NCI-H524 treated with DMSO at 0.1 percent for 48 hours (cell line): ENCODE measurements around the gene ECSCR.
"Not testable (repeated sequence)": the region's sequence is repeated elsewhere in the genome, so short reads cannot be mapped to it uniquely, and the experiment has no call there.

Experiments used
- DNase-seq: peaks from one replicate; lab custom pipeline; 2025; lab: John Stamatoyannopoulos, UW

ECSCR gene

DNA sequence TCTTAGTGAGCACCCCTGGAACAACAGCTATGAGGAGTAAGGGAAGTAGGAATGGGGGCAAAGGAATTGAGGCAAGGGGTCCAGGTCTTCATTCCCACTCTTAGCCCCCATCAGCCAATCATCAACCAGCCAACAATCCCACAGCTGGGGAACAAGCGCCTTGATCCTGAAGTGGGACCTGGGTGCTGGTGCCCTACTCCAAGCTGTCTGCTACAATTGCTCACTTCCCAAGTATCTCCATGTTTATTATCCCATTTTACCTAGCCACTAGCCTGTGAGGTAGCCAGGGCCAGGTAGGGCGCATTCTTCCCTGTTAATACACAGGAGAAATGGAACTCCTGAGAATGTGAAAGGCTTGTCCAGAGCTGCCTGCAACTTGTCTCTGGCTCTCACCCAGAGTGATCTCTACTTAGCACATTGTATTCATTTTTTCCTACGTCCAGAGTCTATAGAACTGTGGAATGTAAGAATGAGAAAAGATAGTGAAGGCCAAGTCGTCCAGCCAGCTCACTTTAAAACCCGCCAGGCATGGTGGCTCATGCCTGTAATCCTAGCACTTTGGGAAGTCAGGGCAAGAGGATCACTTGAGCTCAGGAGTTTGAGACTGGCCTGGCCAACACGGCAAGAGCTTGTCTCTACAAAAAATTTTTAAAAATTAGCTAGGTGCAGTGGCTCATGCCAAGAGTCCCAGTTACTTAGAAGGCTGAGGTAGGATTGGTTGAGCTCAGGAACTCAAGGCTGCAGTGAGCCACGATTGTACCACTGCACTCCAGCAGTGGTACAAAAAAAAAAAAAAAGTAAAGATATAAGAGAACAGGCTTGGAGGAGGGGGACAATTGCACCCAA, 17.0 kb downstream of the ECSCR start:
- no peak for DNase-seq

DNA sequence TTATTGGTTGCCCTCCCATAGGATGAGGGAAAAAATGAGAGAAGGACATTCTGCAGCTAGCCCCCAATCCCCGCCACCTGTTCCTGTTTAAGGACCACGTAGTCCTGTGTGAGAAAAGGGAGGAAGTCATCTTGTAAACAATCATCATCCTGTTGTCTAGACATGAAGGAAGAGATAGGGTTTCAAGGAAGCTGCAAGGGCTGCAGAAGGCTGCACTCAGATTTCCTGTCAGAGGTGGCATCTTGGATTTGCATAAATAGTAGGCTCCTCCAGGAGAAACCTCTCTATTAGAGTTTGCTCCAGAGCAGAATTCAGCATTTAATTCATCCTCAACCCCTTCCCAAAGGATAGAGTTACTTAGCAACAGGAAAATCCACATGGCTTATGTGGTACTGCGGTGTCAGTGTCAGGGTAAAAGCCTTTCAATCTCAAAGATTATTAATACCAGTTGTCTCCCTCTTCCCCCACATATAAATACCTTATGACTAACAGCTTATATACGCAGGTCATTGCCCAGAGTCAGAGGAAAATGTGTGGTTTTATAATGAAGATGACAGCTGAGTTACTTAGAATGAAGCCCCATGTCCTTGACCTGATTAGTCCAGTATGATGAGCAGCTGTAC, 18.6 kb downstream of the ECSCR start:
- DNase-seq = peak; percentile 32

DNA sequence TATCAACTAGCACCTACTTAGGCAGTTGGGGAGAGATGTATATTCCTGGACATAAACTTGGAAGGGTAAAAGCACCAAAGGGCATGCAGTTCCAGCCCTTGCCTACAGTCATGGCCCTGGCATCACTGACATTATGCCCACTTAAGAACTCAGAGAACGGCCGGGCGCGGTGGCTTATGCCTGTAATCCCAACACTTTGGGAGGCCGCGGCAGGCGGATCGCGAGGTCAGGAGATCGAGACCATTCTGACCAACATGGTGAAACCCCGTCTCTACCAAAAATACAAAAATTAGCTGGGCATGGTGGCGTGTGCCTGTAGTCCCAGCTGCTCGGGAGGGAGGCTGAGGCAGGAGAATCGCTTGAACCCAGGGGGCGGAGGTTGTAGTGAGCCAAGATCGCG, 22.1 kb downstream of the ECSCR start:
- DNase-seq = not testable (repeated sequence)

DNA sequence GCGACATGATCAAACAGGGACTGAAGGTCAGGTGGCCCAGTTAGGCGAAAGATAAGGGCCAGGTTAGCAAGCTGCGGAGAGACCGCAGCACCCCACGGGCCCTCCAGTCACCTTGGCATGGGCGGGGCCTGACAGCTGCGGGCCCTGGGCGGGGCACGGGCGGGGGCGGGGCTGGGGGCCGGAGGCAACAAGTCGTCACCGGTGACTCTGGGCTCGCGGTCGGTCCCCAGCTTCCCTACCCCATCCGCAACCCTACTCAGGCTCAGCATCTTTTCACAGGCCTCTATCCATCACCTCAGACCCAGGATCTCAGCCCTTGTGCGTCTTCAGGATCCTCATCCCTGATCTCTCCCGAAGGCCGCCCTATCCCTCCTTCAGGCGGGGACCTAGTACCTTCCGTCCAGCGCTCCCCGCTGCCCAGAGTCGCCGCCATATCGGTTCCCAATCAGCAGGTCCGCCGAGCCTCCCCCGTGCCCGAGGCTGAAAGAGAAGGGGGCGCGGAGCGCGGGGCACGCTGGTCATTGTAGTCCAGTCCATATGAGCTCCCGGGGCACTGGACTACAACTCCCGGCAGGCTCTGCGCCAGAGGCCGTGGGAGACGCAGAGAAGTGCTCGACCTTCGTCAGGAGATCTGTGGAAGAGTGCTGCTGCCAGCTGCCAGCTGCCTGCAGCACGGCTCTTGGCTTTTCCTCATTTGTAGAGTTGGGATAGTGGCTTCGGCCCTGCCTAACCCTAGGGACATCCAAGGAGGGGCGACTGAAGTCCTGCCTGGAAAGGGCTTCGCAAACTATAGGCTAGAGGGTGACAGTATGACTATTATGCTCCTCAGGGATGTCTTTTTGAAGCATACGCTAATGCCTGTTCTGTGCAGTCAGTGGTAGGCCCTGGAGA, 23.3 kb downstream of the ECSCR start, which contains the start of gene DNAJC18:
Gene DNAJC18, minus strand, starts transcription at position 513 of the 891 bp plus-strand sequence. Its CDS starts 80 bp downstream, at position 433.
- peak; percentile 87 for DNase-seq

DNA sequence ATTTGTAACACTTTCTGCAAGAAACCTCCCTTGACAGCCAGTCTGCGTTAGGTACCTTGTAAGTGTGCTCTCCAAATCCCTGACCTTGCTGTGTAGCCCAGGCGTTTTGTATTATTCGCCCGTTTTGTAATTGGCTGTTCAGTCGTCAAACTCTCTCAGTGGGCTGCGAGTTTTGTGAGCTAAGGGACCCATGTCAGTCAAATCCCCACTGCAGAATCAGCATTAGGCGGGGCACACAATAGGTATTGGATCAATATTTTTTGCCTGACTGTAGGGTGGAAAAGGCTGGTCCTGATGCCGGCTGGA, 23.9 kb downstream of the ECSCR start:
- DNase-seq = no peak

DNA sequence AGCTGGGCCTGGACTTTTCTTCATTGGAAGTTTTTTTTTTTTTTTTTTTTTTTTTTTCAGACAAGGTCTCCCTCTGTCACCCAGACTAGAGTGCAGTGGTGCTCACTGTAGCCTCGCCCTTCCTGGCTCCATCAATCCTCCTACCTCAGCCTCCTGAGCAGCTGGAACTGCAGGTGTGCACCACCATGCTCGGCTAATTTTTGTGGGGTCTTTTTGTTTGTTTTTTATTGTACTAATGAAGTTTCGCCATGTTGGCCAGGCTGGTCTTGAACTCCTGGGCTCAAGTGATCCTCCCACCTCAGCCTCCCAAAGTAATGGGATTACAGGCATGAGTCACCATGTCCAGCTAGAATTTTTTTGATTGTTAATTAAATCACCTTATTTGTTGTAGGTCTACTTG, 26.9 kb downstream of the ECSCR start:
- no peak for DNase-seq

DNA sequence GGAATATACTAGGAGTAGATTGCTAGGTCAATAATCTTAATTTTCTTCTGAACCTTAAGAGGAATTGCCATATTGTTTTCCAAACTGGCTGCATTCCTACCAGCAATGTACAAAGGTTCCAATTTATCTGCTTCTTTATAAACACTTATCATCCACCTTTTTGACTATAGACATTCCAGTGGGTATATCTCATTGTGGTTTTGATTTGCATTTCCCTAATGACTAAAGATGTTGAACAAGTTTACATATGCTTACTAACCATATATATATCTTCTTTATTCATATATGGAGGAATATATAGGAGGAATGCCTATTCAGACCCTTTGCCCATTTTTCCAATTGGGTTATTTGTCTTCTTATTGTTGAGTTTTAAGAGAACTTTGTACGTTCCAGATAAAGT, 30.8 kb downstream of the ECSCR start:
- no peak for DNase-seq

DNA sequence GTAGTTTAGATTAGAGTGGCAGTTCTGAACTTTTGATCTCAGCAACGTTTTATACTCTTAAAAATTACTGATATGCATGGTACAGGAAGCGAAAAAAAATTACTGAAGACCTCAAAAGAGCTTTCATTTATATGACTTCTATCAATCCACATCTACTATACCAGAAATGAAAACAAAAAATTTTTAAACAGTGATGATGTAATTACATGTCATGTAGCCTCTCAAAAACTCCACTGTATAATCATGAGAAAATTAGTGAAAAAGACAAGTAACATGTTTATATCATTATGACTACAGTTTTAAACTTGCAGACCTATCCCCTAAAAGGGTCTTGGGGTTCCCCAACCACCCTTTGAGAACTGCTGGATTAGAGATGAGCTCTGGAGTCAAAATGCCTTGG, 32.5 kb downstream of the ECSCR start:
- no peak for DNase-seq

DNA sequence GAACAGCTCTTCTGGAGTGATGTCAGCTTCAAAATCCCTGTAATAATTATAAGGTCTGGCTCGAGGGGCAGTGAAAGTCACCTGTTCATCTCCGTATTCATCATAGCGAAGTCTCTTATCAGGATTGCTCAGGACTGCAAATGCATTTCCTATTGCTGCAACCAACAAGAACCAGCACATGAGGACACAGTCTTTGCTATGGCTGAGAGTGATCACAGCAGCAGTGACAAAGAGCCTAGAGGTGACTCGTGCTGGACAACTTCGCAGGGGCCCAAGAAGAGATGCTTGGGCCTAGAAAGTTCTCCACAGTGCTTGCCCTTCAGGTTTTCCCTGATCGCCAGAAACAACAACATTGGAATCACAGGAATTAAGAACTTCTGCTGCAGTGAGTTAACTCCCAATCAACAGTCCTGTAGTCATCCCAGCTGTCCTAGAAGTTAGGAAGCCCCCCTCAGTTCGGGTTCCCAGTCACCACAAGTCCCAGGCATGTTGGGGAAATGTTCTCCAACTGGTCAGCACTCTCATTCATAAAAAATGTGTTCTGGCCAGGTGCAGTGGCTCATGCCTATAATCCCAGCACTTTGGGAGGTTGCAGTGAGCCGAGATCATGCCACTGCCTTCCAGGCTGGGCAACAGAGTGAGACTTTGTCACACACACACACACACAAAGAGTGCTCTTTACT, 36.2 kb downstream of the ECSCR start:
- DNase-seq = no peak

DNA sequence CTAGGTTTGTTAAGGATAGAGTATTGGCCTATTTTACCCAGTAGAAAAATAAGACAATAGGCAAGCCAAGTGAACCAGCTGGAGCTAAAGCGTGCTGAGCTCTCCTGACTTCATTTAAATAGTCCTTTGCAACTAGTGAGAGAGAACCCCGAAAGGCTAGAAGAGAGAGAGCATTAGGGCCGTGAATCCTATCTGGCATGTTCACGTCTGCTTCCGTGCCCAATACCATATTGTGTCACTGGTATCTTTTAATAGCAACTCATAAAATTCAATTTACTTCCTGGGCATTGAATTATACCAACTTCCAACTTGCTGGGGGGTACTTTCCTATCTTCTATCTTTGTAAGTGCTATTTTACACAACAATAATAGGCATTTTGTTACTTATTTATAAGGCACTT, 37.0 kb downstream of the ECSCR start:
- no peak for DNase-seq

DNA sequence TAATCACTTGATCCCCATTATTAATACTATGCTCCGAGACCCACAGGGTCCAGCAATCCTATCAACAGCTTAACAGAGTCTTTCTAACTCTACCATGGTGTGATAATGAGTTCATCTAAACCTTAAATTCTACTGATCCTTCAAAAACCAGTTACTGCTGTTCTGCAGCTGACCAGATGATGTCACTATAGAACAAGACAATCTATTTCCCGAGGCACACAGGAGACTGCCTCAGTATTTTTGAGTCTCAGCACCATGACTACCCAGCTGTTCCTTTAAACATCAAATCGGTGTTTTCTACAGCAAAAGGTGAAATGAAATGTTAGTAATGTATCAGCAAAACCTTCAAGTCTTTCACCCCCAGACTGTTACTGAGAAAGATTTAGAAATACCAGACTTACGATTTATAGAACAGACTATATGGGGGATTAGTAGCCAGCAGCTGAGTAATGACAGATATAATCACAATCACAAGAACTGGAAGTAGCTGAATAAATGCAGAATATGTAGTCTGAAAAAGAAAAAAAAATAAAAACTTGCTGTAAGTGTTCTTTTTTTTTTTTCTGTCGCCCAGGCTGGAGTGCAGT, 40.1 kb downstream of the ECSCR start:
- peak; percentile 7 for DNase-seq

DNA sequence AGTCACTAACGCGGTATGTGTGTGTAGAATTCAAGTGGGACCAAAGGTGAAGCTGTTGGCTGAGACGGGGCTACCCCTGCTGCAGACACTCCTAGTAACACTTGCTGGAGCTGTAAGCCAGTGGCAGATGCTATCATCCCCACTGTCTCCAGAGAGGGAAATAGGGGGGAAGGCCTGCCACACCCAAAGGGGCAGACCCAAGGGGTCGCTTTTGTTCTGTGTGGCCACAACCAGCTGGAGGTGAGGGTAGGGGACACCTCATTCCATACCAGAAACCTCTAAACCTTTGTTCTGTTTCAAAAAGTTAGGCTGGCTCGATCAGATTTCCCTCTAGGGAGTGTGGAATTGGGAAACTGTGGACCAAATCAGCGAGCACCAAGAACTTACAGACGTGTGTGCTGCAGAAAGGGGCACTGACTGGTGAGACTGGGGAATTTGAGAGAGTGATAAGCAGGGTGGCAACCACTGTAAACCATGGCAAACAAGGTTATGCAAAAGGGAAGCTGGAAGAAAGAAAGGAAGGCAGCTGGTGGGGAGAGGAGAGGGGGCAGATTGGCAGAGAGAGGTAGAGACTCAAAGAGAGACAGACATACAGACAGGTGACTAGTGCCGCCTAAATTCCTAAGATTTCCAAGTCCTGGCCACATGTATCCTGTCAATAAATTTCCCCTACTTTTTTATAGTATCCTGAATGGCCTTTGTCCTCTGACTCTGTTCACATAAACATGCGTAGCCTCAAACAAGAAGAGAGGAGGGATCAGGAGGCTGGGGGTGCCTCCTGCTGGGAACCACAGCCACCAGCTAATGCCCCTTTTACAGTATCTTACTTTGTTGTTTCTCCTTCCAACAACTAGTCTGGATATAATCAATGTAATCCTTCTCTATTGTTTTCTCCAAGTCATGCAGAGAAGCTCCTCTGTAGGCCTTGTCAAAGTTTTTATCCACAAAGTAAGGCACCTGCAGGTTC, 43.0 kb downstream of the ECSCR start:
- no peak for DNase-seq

DNA sequence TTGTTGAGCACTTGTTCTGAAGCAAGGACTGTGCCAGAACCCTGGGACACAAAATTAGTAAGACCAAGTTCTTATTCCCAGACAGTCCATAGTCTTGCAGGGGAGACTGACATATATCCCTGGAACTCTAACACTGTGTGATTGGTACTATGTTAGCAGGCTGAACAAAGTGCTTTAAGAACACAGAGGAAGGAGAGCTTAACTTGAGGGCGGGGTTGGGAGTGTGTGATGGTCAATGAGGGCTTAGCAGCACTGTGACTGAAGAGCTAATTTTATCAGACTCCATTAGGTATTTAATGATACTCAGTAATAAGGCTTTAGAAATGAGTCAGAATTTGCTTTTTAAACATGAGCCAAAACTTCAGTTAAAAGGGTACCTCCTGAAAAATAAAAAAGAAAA, 43.8 kb downstream of the ECSCR start:
- DNase-seq = no peak

DNA sequence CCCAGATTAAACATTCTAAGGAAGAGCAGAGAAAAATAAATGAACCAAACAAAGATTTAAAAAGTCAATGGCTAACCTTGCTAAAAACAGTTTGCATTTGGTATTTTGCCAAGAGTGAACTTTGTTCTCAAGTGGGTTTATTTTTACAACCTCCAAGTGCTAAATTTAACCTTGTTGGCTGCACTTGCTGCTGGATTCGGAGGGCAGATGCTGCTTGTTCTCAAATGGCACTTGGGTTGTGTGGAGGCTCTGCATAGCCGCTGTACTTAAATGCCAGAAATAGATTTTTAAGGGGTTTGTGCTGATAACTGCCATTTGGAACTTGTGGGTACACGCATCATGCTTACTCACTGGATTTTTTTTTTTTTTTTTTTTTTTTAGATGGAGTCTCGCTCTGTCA, 45.3 kb downstream of the ECSCR start:
- no peak for DNase-seq

DNA sequence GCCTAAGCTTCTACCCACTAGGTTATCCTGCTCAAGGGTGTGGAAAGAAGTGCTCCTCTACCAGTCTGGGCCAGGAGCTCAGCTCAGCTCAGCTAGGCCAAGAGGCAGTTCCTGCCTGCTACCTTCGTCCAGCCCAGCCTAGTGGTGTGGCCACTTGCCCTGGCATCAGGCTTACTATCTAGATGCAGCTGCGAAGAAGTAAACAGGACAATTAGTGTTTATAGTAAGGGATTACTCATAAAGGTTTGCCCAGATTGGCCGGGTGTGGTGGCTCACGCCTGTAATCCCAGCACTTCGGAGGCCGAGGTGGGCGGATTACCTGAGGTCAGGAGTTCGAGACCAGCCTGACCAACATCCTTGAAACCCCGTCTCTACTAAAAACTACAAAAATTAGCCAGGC, 45.9 kb downstream of the ECSCR start:
- no peak for DNase-seq

DNA sequence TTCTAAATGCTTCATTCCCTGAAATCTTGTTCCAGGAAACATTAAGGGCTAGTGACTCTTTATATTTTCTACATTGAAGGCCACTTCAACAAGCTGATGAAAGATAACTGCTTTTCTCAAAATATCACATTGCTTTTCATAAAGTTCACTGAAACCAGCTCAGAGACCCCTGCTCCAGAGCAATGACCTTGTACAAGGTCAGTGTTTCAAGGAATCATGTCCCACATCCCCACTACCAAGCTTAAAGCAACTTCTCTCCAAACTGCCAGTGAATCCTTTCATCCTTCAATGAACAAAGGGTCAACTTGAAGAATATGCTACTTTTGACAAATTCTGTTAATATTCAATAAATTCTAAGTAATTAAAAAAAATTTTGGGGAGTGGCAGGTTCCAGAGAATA, 46.7 kb downstream of the ECSCR start:
- no peak for DNase-seq

DNA sequence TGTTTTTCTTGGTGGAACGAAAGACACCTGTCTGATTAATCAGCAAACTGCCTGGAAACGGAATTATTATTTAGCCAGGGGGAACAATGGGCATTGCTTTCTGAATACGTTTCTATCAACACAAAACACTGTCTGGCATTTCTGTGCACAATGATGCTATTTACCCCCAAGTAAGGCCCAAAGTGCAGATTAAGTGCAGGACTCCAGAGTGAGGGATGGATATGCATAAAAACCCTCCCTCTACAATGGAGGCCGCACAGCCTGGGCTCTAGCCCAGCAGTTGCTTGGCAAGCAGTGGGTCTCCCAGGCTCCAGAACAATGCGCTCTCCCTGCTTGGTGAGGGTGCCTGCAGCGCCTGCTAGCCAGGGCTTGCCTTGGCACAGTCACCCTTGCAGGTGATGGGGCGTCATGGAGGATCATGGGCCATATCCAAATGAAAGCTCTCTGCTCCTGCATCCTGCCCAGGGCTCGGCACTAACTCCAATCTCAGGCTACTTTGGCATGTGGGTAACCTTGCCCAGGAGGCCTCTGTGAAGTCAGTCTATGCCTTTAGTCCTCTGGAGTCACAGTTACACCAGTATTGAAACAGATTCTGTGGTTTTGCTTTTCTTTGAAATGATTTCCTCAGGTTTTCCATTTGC, 47.2 kb downstream of the ECSCR start:
- no peak for DNase-seq

DNA sequence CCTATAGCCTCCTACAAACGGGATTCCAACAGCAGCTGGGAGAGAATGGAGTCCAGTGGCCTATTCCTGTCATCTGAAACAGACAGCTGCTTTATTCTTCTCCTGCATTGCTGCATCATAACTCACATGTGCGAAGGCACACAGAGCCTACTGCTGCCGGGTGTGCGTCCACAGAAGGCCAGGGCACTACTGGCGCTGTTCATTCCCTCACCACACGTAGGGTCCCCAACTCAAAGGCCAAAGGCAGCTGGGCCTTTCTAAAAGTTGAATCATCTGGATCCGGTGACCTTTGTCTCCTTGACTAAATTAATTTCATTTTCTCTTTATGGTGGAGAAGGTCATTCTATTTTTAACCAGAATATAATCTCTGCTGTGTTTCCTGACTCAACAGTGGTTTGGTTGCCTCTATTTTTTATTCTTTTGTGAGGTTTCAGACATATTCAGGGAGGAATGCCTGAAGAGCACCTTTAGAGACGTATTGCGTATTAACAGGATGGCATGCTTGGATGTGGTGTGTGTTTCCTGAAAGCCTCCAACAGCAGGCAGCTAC, 47.9 kb downstream of the ECSCR start:
- no peak for DNase-seq

DNA sequence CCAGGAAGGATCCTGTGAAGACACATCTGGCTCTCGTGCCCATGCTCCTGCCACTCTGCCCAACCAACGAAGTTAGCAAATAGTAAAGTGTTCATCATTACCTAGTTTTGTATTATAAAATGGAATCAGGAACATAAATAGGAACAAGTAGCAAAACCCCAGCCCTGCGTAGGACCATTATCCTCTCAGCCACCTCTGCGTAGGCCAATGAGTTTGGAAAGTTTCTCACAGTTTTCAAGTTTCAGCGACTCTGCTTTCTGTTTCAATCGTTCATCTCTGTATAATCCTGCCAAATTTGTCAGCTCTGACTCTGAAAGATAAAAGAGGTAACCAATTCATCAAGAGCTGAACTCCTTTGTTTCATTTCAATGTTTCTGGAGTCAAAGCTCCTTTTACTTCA, 48.6 kb downstream of the ECSCR start:
- no peak for DNase-seq

DNA sequence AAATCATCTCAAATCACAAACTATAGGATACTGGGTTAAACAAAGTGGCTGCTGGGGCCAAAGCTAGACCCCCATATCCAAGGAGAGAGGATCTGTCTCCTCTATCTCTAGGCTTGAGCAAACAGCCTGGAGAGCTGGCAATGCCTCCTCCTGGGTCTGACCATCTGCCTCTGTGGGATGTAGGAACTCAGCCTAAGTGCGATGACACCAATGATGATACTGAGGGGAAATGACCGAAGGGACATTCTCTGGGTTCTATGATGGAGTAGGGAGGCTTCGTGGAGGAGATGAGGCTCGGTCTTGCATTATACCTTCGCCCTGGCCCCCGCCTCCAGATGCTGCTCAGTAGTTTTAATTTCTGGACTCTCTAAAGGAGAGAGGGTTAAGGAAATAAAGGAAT, 49.4 kb downstream of the ECSCR start:
- DNase-seq = no peak
